IMR-90 (cell line): ENCODE results near the gene ARPIN. TPM values are rescaled to one million over a fixed set of nuclear protein-coding genes. Genes with fewer than 3 reads are reported as not detected.

Source experiments
- ATAC-seq: fragments of 200-7000 bp; cut with Tn5 transposase; 2 replicates; pipeline ENCODE4 v1.9.1; 2020; ENCODE audit warnings: low read depth, mild to moderate bottlenecking, moderate library complexity
- BruUV-seq: library from RNA; stranded (reverse); fragments of 400-500 nt; replicated peaks from 2 replicates; lab custom pipeline; 2021; lab: Mats Ljungman, UMichigan
- CTCF ChIA-PET: fragments of 300-600 bp; formaldehyde crosslinking; extraction: SDS; loops from one replicate; lab custom pipeline; 2021; ENCODE audit warnings: antibody characterized with exemption; lab: Yijun Ruan, JAX
- POLR2A ChIA-PET: fragments of 300-600 bp; sonication (Branson Sonifier 250); formaldehyde crosslinking; loops from one replicate; lab custom pipeline; 2022; ENCODE audit warnings: antibody characterized with exemption; ENCODE audit not compliant: unreplicated experiment; lab: Charles Lee
- DNase-seq: peaks from one replicate; pipeline ENCODE4 v3.0.0; 2013
- H2AFZ ChIP-seq: replicated peaks from 2 replicates; pipeline ENCODE3; 2013; ENCODE audit warnings: low read length, mild to moderate bottlenecking; ENCODE audit not compliant: poor library complexity
- H2AK5ac ChIP-seq: 2 replicates; pipeline ENCODE4 v1.6.1; 2013; ENCODE audit warnings: low read depth, low read length, inconsistent platforms
- H2AK9ac ChIP-seq: replicated peaks from 2 replicates; pipeline ENCODE3; 2013; ENCODE audit warnings: mild to moderate bottlenecking, low read depth, low read length, moderate library complexity; ENCODE audit not compliant: poor library complexity
- H2BK120ac ChIP-seq: 2 replicates; pipeline ENCODE4 v1.6.1; 2013; ENCODE audit warnings: low read depth, low read length, inconsistent platforms
- H2BK15ac ChIP-seq: 3 replicates; pipeline ENCODE4 v1.6.1; 2013; ENCODE audit warnings: low read depth, low read length, inconsistent platforms
- H2BK20ac ChIP-seq: 2 replicates; pipeline ENCODE4 v1.6.1; 2013; ENCODE audit warnings: low read depth, mild to moderate bottlenecking, inconsistent platforms, low read length, moderate library complexity
- H2BK5ac ChIP-seq: 2 replicates; pipeline ENCODE4 v1.6.1; 2013; ENCODE audit warnings: mild to moderate bottlenecking, low read depth, low read length, inconsistent platforms; ENCODE audit not compliant: poor library complexity, severe bottlenecking
- H3K14ac ChIP-seq: replicated peaks from 2 replicates; pipeline ENCODE4 v1.6.1; 2013; ENCODE audit warnings: low read depth, low read length, inconsistent platforms
- H3K18ac ChIP-seq: 2 replicates; pipeline ENCODE4 v1.6.1; 2013; ENCODE audit warnings: low read depth, low read length, control low read depth
- H3K23ac ChIP-seq: 2 replicates; pipeline ENCODE4 v1.6.1; 2013; ENCODE audit warnings: low read depth, low read length, inconsistent platforms
- H3K27ac ChIP-seq: 2 replicates; pipeline ENCODE4 v1.5.1; 2013; ENCODE audit warnings: mild to moderate bottlenecking, control low read depth, low read length; ENCODE audit not compliant: insufficient read depth
- H3K27me3 ChIP-seq: 2 replicates; pipeline ENCODE4 v1.6.1; 2013; ENCODE audit warnings: low read length; ENCODE audit not compliant: control insufficient read depth, insufficient read depth
- H3K36me3 ChIP-seq: 2 replicates; pipeline ENCODE4 v1.6.1; 2013; ENCODE audit warnings: low read length, mixed read lengths; ENCODE audit not compliant: control insufficient read depth, insufficient read depth
- H3K4ac ChIP-seq: 2 replicates; pipeline ENCODE4 v1.6.1; 2013; ENCODE audit warnings: low read depth, low read length, inconsistent platforms
- H3K4me1 ChIP-seq: 2 replicates; pipeline ENCODE4 v1.6.1; 2013; ENCODE audit warnings: low read length, mixed read lengths; ENCODE audit not compliant: control insufficient read depth, insufficient read depth
- H3K4me2 ChIP-seq: 2 replicates; pipeline ENCODE4 v1.6.1; 2013; ENCODE audit warnings: low read depth, mild to moderate bottlenecking, control low read depth, low read length, moderate library complexity
- H3K4me3 ChIP-seq: 2 replicates; pipeline ENCODE4 v1.5.1; 2013; ENCODE audit warnings: low read depth, mild to moderate bottlenecking, control low read depth, low read length, moderate library complexity; ENCODE audit not compliant: insufficient read depth
- H3K56ac ChIP-seq: 2 replicates; pipeline ENCODE4 v1.6.1; 2013; ENCODE audit warnings: low read length, inconsistent platforms; ENCODE audit not compliant: insufficient read depth; ENCODE audit errors: extremely low read depth
- H3K79me1 ChIP-seq, 2 experiments: 2 replicates each; pipeline ENCODE4 v1.6.1; 2013; ENCODE audit warnings: low read length in 2 of 2, inconsistent platforms in 1 of 2, low read depth in 1 of 2
- H3K9ac ChIP-seq: 2 replicates; pipeline ENCODE4 v1.6.1; 2013; ENCODE audit warnings: low read depth, low read length, control low read depth
- H3K9me1 ChIP-seq: 2 replicates; pipeline ENCODE4 v1.6.1; 2013; ENCODE audit warnings: low read length, inconsistent platforms; ENCODE audit not compliant: insufficient read depth
- H3K9me3 ChIP-seq: 2 replicates; pipeline ENCODE4 v1.6.1; 2013; ENCODE audit warnings: low read length; ENCODE audit not compliant: control insufficient read depth, insufficient read depth
- H4K20me1 ChIP-seq: 2 replicates; pipeline ENCODE4 v1.6.1; 2013; ENCODE audit warnings: low read length, inconsistent platforms; ENCODE audit not compliant: insufficient read depth
- H4K5ac ChIP-seq: 2 replicates; pipeline ENCODE4 v1.6.1; 2013; ENCODE audit warnings: mild to moderate bottlenecking, low read depth, low read length, control low read depth
- H4K8ac ChIP-seq, 2 experiments: 2 replicates each; pipeline ENCODE4 v1.6.1; 2013; ENCODE audit warnings: low read depth in 2 of 2, low read length in 2 of 2, control low read depth in 1 of 2, inconsistent platforms in 1 of 2
- H4K91ac ChIP-seq: 2 replicates; pipeline ENCODE4 v1.6.1; 2013; ENCODE audit warnings: low read depth, low read length, inconsistent platforms; ENCODE audit not compliant: insufficient read depth
- BHLHE40 ChIP-seq: fragments of 150-350 bp; IDR thresholded peaks from 2 replicates; pipeline ENCODE4 v1.6.1; 2016; ENCODE audit warnings: mild to moderate bottlenecking, low read depth, low read length
- CEBPB ChIP-seq: IDR thresholded peaks from 2 replicates; pipeline ENCODE4 v1.6.1; 2012; ENCODE audit warnings: low read depth, low read length, improper control_type of control experiment
- CHD1 ChIP-seq: IDR thresholded peaks from 2 replicates; pipeline ENCODE4 v1.6.1; 2012; ENCODE audit warnings: low read depth, low read length, improper control_type of control experiment
- CTCF ChIP-seq: conservative IDR thresholded peaks from 2 replicates; pipeline ENCODE4 v1.5.1; 2012; ENCODE audit warnings: mild to moderate bottlenecking, low read depth, low read length, improper control_type of control experiment
- ELK1 ChIP-seq: fragments of 150-350 bp; IDR thresholded peaks from 2 replicates; pipeline ENCODE4 v1.6.1; 2016; ENCODE audit warnings: low read depth, mild to moderate bottlenecking, low read length, moderate library complexity, borderline replicate concordance
- MAFK ChIP-seq: IDR thresholded peaks from 2 replicates; pipeline ENCODE4 v1.6.1; 2012; ENCODE audit warnings: low read depth, low read length, improper control_type of control experiment
- MXI1 ChIP-seq: IDR thresholded peaks from 2 replicates; pipeline ENCODE4 v1.6.1; 2012; ENCODE audit warnings: low read depth, mild to moderate bottlenecking, low read length, moderate library complexity, borderline replicate concordance
- NFE2L2 ChIP-seq: fragments of 150-350 bp; IDR thresholded peaks from 2 replicates; pipeline ENCODE4 v1.6.1; 2016; ENCODE audit warnings: low read depth, mild to moderate bottlenecking, low read length
- POLR2A ChIP-seq: IDR thresholded peaks from 2 replicates; pipeline ENCODE4 v1.6.1; 2012; ENCODE audit warnings: mild to moderate bottlenecking, low read depth, low read length
- RAD21 ChIP-seq: IDR thresholded peaks from 2 replicates; pipeline ENCODE4 v1.6.1; 2012; ENCODE audit warnings: low read length, improper control_type of control experiment
- RCOR1 ChIP-seq: IDR thresholded peaks from 2 replicates; pipeline ENCODE4 v1.6.1; 2012; ENCODE audit warnings: mild to moderate bottlenecking, low read length, improper control_type of control experiment; ENCODE audit not compliant: insufficient replicate concordance
- RFX5 ChIP-seq: IDR thresholded peaks from 2 replicates; pipeline ENCODE4 v1.8.0; 2012; ENCODE audit warnings: low read depth, mild to moderate bottlenecking, low read length, moderate library complexity
- WGBS, 2 experiments: methylation state at CpG; one replicate each; pipeline versions ENCODE4 v1.1.5 to v1.1.7; 2013; ENCODE audit warnings: missing lambda C conversion rate in 2 of 2; ENCODE audit not compliant: insufficient read length in 1 of 2; ENCODE audit errors: extremely low coverage in 2 of 2; 5-methylcytosine and 5-hydroxymethylcytosine counted together
- dilution Hi-C: fragments of 300-500 bp; cut with HindIII; formaldehyde crosslinking; loops from one replicate; pipeline ENCODE4 v1.14.3; 2018; ENCODE audit warnings: low sequenced_read_pairs; ENCODE audit not compliant: unreplicated experiment
- in situ Hi-C: fragments of 300-500 bp; cut with MboI; formaldehyde crosslinking; loops from 3 replicates; pipeline ENCODE4 v1.14.3; 2019; ENCODE audit warnings: low sequenced_read_pairs, inconsistent platforms, mixed read lengths
- intact Hi-C: fragments of 100-400 bp; cut with micrococcal nuclease; formaldehyde crosslinking; loops from 2 replicates; pipeline ENCODE4 v1.10.0; 2022
- polyA plus RNA-seq, 3 experiments: library from polyadenylated mRNA; depleted of rRNA; stranded (reverse); fragments of >200 nt; gene quantifications; 2 replicates each; pipeline ENCODE4 v1.2.3, GENCODE V29; 2012; ENCODE audit warnings: low replicate concordance in 1 of 3
- total RNA-seq: library from RNA; depleted of rRNA; stranded (reverse); fragments of >200 nt; gene quantifications from 2 replicates; pipeline ENCODE4 v1.2.3, GENCODE V29; 2012

ARPIN gene
- total and polyA plus RNA-seq, 2 of the 4 experiments (the other 2 are of a cell fraction): 3.9 to 8.8 TPM

GRCh38 chr15:89860891-89861290 lies 51.9 kb downstream of the ARPIN start:
- Histone ChIP-seq H2AFZ (no peak overlapping the region), H3K36me3 (peaks cover 8% of the 10 kb centered on the region), H2AK5ac (no peak overlapping the region), H3K14ac (no peak overlapping the region), H2AK9ac (no peak overlapping the region), H2BK15ac (no peak overlapping the region), H3K9me1 (peaks cover 3% of the 10 kb centered on the region; the same call in 1 of the 2 replicates), H3K18ac (no peak overlapping the region), H2BK5ac (no peak overlapping the region), H2BK20ac (no peak overlapping the region), H3K4ac (no peak overlapping the region), H4K5ac (no peak overlapping the region), H2BK120ac (no peak overlapping the region), H3K9ac (no peak overlapping the region), H3K27ac (no peak overlapping the region), H3K79me1 (peaks cover 0 to 9% of the 10 kb centered on the region in 2 experiments; a peak in 1 of 4 replicates), H4K91ac (no peak overlapping the region), H3K4me2 (no peak overlapping the region), H3K27me3 (no peaks in the 10 kb centered on the region), H3K23ac (no peak overlapping the region), H3K4me1 (peaks cover 2% of the 10 kb centered on the region; the same call in 1 of the 2 replicates), H3K4me3 (no peak overlapping the region), H4K8ac (no peak overlapping the region), H3K9me3 (no peaks in the 10 kb centered on the region), H4K20me1 (no peaks in the 10 kb centered on the region), H3K56ac (no peak overlapping the region)
- in situ Hi-C loops (no loop called here), dilution Hi-C loops (loop anchor here (25.0 kb wide), 1 partner anchor 99 kb away; the partner anchor contains the start of gene MESP1), intact Hi-C loops (no loop called here)
- ATAC-seq (no peak), DNase-seq (no peak)
- BruUV-seq: no TSS peak
- no CpG with 5 or more reads among the region's 2 CpGs for WGBS, 2 experiments
- TF ChIP-seq POLR2A (no peak), CTCF (no peak), CEBPB (no peak), NFE2L2 (no peak), MXI1 (no peak), ELK1 (no peak), RCOR1 (no peak), RAD21 (no peak), MAFK (no peak), RFX5 (no peak), BHLHE40 (no peak), CHD1 (no peak)
- CTCF ChIA-PET: interaction anchor here (1.4 kb wide), 1 partner anchor 14 kb away, joined by 7 read pairs; no protein-coding TSS in a partner anchor
- POLR2A ChIA-PET: no interaction called here
